Panc1 (cell line): ENCODE data around the gene SV2C. TPM values are rescaled to one million over a fixed set of nuclear protein-coding genes. Genes with fewer than 3 reads are reported as not detected.
A peak's percentile ranks its signal among the peaks of the same experiment; 100 is the strongest.

Experiments used
- ATAC-seq: fragments of 200-7000 bp; cut with Tn5 transposase; 2 replicates; pipeline ENCODE4 v1.9.1; 2020; ENCODE audit warnings: mild to moderate bottlenecking, moderate library complexity
- BruUV-seq: library from RNA; stranded (reverse); fragments of 400-500 nt; replicated peaks from 2 replicates; lab custom pipeline; 2021; lab: Mats Ljungman, UMichigan
- CTCF ChIA-PET: fragments of 300-600 bp; sonication (Branson Sonifier 250); formaldehyde crosslinking; loops from one replicate; lab custom pipeline; 2022; ENCODE audit warnings: antibody characterized with exemption; lab: Charles Lee
- POLR2A ChIA-PET: fragments of 300-600 bp; sonication (Branson Sonifier 250); formaldehyde crosslinking; loops from one replicate; lab custom pipeline; 2022; ENCODE audit warnings: antibody characterized with exemption; lab: Charles Lee
- DNase-seq: peaks from one replicate; pipeline ENCODE4 v3.0.0-alpha.2; 2010; ENCODE audit warnings: low read depth, low spot score
- H3K27ac ChIP-seq: 2 replicates; pipeline ENCODE4 v1.5.1; 2011; ENCODE audit warnings: mild to moderate bottlenecking, low read length, inconsistent platforms
- H3K27me3 ChIP-seq: fragments of 200-500 bp; sonication (Bioruptor generic); 2 replicates; pipeline ENCODE4 v1.6.0; 2014; ENCODE audit warnings: low read length, inconsistent platforms; ENCODE audit not compliant: control insufficient read depth, insufficient read depth
- H3K36me3 ChIP-seq: fragments of 200-500 bp; sonication (Bioruptor generic); 2 replicates; pipeline ENCODE4 v1.5.1; 2014; ENCODE audit warnings: inconsistent platforms, mild to moderate bottlenecking, low read length, moderate library complexity; ENCODE audit not compliant: control insufficient read depth, insufficient read depth
- H3K4me1 ChIP-seq: 2 replicates; pipeline ENCODE4 v1.5.1; 2011; ENCODE audit warnings: inconsistent platforms, mild to moderate bottlenecking, low read length, moderate library complexity; ENCODE audit not compliant: control insufficient read depth, insufficient read depth
- H3K4me3 ChIP-seq, 2 experiments: 2 replicates each; pipeline ENCODE4 v1.5.1; 2011 to 2012; ENCODE audit warnings: low read depth in 2 of 2, low read length in 2 of 2, mild to moderate bottlenecking in 2 of 2, inconsistent platforms in 1 of 2, moderate library complexity in 1 of 2
- H3K9me3 ChIP-seq: fragments of 200-500 bp; sonication (Bioruptor generic); 2 replicates; pipeline ENCODE4 v1.5.1; 2014; ENCODE audit warnings: low read depth, mild to moderate bottlenecking, inconsistent platforms, low read length, moderate library complexity; ENCODE audit not compliant: control insufficient read depth, insufficient read depth
- CTCF ChIP-seq: fragments of 450-650 bp; IDR thresholded peaks from 2 replicates; pipeline ENCODE4 v1.5.1; 2017; ENCODE audit warnings: mild to moderate bottlenecking
- POLR2AphosphoS5 ChIP-seq: IDR thresholded peaks from 2 replicates; pipeline ENCODE4 v1.6.1; 2012; ENCODE audit warnings: mild to moderate bottlenecking, low read depth, low read length, moderate library complexity
- SIN3A ChIP-seq: IDR thresholded peaks from 2 replicates; pipeline ENCODE4 v1.6.1; 2012; ENCODE audit warnings: low read depth, mild to moderate bottlenecking, low read length, moderate library complexity, borderline replicate concordance; ENCODE audit not compliant: insufficient read depth
- TCF7L2 ChIP-seq: IDR thresholded peaks from 2 replicates; pipeline ENCODE4 v1.6.1; 2011; ENCODE audit warnings: mild to moderate bottlenecking, low read depth, low read length, inconsistent platforms
- in situ Hi-C: cut with HindIII; loops from 2 replicates; pipeline ENCODE4 v1.10.0; 2016; ENCODE audit warnings: low sequenced_read_pairs, low pct_unique_long_range_greater_than_20kb
- intact Hi-C: fragments of 100-400 bp; cut with micrococcal nuclease; formaldehyde crosslinking; loops from one replicate; pipeline ENCODE4 v1.10.0; 2022; ENCODE audit not compliant: unreplicated experiment
- total RNA-seq: library from RNA; stranded (reverse); gene quantifications from one replicate; pipeline ENCODE4 v1.2.1, GENCODE V29; 2021; ENCODE audit not compliant: unreplicated experiment
- TF ChIP-seq, protein P1 (sequence below), 2 experiments: IDR thresholded peaks; 2 replicates each; pipeline ENCODE4 v1.6.1; 2011 to 2012; ENCODE audit warnings: low read depth in 2 of 2, control low read depth in 1 of 2, low read length in 1 of 2, mild to moderate bottlenecking in 1 of 2, moderate library complexity in 1 of 2; ENCODE audit not compliant: insufficient read depth in 1 of 2

The SV2C gene
- total RNA-seq, 1 experiment from 2014 or later = not detected

GRCh38 chr5:76371960-76372322 lies 288.8 kb downstream of the SV2C start:
- ATAC-seq (0 out of 2 replicates have a peak, but pooled peaks have one; percentile 35), DNase-seq (no peak)
- BruUV-seq = no TSS peak
- POLR2A ChIA-PET = no interaction called here
- Histone ChIP-seq H3K4me3 (no peak overlapping the region), H3K36me3 (no peaks in the 10 kb centered on the region), H3K9me3 (no peaks in the 10 kb centered on the region), H3K27ac (no peak overlapping the region), H3K27me3 (no peaks in the 10 kb centered on the region), H3K4me1 (peaks cover 4% of the 10 kb centered on the region; the same call in 1 of the 2 replicates)
- CTCF ChIA-PET = no interaction called here
- intact Hi-C loops (no loop called here), in situ Hi-C loops (no loop called here)
- no peak for TF ChIP-seq SIN3A
- TF ChIP-seq, protein P1, sequence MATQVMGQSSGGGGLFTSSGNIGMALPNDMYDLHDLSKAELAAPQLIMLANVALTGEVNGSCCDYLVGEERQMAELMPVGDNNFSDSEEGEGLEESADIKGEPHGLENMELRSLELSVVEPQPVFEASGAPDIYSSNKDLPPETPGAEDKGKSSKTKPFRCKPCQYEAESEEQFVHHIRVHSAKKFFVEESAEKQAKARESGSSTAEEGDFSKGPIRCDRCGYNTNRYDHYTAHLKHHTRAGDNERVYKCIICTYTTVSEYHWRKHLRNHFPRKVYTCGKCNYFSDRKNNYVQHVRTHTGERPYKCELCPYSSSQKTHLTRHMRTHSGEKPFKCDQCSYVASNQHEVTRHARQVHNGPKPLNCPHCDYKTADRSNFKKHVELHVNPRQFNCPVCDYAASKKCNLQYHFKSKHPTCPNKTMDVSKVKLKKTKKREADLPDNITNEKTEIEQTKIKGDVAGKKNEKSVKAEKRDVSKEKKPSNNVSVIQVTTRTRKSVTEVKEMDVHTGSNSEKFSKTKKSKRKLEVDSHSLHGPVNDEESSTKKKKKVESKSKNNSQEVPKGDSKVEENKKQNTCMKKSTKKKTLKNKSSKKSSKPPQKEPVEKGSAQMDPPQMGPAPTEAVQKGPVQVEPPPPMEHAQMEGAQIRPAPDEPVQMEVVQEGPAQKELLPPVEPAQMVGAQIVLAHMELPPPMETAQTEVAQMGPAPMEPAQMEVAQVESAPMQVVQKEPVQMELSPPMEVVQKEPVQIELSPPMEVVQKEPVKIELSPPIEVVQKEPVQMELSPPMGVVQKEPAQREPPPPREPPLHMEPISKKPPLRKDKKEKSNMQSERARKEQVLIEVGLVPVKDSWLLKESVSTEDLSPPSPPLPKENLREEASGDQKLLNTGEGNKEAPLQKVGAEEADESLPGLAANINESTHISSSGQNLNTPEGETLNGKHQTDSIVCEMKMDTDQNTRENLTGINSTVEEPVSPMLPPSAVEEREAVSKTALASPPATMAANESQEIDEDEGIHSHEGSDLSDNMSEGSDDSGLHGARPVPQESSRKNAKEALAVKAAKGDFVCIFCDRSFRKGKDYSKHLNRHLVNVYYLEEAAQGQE (IDR thresholded peaks at IDR 0.05; ENCODE audit: insufficient read depth in 1 of 2, low read depth in 2 of 2, low read length in 1 of 2) = no peak
- no peak for TF ChIP-seq TCF7L2
- no peak for TF ChIP-seq CTCF
- TF ChIP-seq POLR2AphosphoS5 = no peak

DNA sequence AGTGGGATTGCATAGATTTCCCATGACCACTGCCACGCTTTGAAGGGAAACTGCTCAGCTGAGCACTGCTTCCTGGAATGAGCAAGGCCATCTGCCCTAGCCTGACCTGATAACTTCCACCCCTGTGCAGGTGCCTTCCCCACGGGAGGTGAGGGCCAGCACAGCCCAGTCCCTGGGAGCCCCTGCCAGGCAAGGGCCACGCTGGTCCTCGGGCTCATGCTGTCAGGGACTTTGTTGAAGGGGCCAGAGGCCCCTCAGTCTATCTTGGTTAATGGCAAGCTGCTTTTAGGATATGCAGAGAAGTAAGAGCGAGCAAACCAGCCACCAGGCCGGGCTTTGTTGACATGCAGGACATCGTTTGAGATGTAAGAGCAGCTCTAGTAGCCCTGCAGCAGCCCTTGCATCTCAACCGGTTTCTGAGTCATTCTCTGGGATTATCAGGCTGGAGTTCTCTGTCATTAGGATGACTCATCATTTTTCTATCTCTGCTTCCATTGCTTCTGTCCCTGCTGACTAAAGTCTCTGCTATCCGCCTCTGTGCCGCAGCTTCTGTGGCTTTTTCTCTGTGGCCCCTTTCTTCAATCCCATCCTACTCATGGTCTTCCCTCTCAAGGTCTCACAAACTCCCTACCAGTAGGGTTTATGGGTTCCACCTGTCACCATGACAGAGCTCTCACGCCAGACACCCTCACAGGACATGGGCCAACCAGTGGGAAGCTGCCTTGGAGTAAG lies 289.3 kb downstream of the SV2C start:
- H3K36me3 ChIP-seq = no peaks in the 10 kb centered on the region
- no peak for TF ChIP-seq TCF7L2
- TF ChIP-seq POLR2AphosphoS5 = no peak
- TF ChIP-seq SIN3A = no peak
- TF ChIP-seq, protein P1 (IDR thresholded peaks at IDR 0.05; ENCODE audit: insufficient read depth in 1 of 2, low read depth in 2 of 2, low read length in 1 of 2) = no peak
- H3K4me1 ChIP-seq = peaks cover 4% of the 10 kb centered on the region; the same call in 1 of the 2 replicates
- no peak overlapping the region for H3K4me3 ChIP-seq
- no peak overlapping the region for H3K27ac ChIP-seq
- intact Hi-C loops (no loop called here), in situ Hi-C loops (no loop called here)
- H3K27me3 ChIP-seq = no peaks in the 10 kb centered on the region
- POLR2A ChIA-PET = no interaction called here
- CTCF ChIA-PET = no interaction called here
- BruUV-seq = no TSS peak
- peak; percentile 28 for DNase-seq
- H3K9me3 ChIP-seq = no peaks in the 10 kb centered on the region
- peak; percentile 89 for ATAC-seq
